Mammary epithelial cell (primary cell): ENCODE measurements around the gene HSF2.

Experiments used
- EZH2 ChIP-seq: IDR thresholded peaks from 2 replicates; pipeline ENCODE4 v1.6.1; 2012; ENCODE audit warnings: low read length, inconsistent platforms, borderline replicate concordance
- TF ChIP-seq, protein P1 (sequence below), 2 donors: IDR thresholded peaks in 1 of 2; conservative IDR thresholded peaks in 1 of 2; 2 replicates each; pipeline ENCODE4 v1.5.1; 2011 to 2012; ENCODE audit warnings: inconsistent platforms in 2 of 2, low read length in 2 of 2, mild to moderate bottlenecking in 2 of 2, control low read depth in 1 of 2, low read depth in 1 of 2; ENCODE audit not compliant: insufficient read depth in 1 of 2; ENCODE audit errors: extremely low read depth in 1 of 2

DNA sequence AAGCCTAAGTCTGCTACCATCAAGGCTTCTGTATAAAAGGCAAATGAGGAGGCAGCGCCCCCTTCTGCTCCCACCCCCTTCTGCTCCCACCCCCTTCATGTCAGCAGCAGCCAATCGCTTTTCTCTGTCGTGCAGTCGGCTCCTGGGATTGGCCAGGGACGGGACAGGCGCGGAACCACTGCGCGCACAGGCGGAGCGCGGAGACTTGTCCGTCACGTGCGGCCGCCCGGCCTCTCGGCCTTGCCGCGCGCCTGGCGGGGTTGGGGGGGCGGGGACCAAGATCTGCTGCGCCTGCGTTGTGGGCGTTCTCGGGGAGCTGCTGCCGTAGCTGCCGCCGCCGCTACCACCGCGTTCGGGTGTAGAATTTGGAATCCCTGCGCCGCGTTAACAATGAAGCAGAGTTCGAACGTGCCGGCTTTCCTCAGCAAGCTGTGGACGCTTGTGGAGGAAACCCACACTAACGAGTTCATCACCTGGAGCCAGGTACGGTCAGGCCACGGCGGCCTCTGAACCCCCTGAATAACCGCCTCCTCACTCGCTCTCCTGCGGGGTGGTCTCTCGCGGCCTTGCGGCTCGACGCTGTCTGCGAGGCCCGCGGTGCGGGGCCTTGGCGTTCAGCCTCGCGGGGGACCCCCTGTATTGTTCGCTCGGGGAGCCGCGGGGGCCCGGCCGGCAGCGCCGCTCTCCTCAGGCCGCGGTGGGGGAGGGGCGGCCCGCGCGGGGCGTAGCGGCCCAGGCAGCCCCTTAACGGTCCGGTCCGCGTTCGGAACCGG, at the start of gene HSF2:
- TF ChIP-seq, protein P1, sequence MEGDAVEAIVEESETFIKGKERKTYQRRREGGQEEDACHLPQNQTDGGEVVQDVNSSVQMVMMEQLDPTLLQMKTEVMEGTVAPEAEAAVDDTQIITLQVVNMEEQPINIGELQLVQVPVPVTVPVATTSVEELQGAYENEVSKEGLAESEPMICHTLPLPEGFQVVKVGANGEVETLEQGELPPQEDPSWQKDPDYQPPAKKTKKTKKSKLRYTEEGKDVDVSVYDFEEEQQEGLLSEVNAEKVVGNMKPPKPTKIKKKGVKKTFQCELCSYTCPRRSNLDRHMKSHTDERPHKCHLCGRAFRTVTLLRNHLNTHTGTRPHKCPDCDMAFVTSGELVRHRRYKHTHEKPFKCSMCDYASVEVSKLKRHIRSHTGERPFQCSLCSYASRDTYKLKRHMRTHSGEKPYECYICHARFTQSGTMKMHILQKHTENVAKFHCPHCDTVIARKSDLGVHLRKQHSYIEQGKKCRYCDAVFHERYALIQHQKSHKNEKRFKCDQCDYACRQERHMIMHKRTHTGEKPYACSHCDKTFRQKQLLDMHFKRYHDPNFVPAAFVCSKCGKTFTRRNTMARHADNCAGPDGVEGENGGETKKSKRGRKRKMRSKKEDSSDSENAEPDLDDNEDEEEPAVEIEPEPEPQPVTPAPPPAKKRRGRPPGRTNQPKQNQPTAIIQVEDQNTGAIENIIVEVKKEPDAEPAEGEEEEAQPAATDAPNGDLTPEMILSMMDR (conservative IDR thresholded peaks at IDR 0.05 in 1 of 2, IDR thresholded peaks at IDR 0.05 in 1 of 2; ENCODE audit: extremely low read depth in 1 of 2, insufficient read depth in 1 of 2, low read depth in 1 of 2, low read length in 2 of 2): peak in 1 of 2 donors; percentile 32
- no peak for TF ChIP-seq EZH2
